ENCODE results near the gene OR2L8.

Gene OR2L8

DNA sequence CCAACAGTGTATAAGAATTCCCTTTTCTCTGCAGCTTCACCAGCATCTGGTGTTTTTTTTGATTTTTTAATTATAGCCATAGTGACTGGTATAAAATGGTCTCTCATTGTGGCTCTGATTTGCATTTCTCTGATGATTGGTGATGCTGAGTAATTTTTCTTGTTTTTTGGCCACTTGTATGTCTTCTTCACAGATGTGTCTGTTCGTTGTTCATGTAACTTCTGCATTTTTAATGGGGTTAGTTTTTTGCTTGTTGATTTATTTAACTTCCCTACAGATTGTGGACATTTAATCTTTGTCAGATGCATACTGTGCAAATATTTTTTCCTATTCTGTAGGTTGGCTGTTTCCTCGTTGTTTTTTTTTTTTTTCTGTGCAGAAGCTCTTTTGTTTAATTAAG lies 44.3 kb downstream of the OR2L8 start:
- no peak for DNase-seq

DNA sequence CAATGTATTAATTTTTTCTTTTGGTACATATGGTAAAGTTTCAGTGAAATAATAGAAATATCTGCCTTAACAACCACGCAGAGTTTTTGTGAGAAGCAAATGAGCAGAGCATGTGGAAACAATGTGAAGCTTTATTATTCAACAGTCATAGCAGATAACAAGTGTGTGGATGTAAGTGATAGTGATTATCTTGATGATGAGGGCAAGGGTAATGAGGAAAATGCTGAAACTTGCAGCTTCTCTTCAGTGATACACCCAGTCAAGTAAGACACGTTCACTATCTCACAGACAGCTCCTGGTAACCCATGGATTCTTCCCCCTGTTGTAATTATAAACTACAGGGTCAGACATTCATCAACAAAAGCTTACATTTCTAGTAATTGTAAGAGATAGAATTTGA lies 50.2 kb downstream of the OR2L8 start:
- DNase-seq: no peak

Data from CD4-positive, alpha-beta T cell treated with Interleukin-4 for 1 hour (primary cell).